HepG2 (cell line): ENCODE data around the gene MAP2K3. TPM values are rescaled to one million over a fixed set of nuclear protein-coding genes. Genes with fewer than 3 reads are reported as not detected.

Source experiments
- CCAR2 ChIP-seq: fragments of 200-400 bp; formaldehyde crosslinking; optimal IDR thresholded peaks from 2 replicates; pipeline ENCODE3; 2018; ENCODE audit warnings: low read depth, mild to moderate bottlenecking, low read length, moderate library complexity
- DNMT3B ChIP-seq: conservative IDR thresholded peaks from 2 replicates; pipeline ENCODE4 v1.6.1; 2016; ENCODE audit warnings: missing biosample characterization, control low read depth
- HOXA3 ChIP-seq: sonication (generic); formaldehyde crosslinking; IDR thresholded peaks from 2 replicates; pipeline ENCODE4 v1.5.0; 2020; ENCODE audit warnings: missing genetic modification reagents
- IRF9 ChIP-seq: sonication (generic); formaldehyde crosslinking; IDR thresholded peaks from 2 replicates; pipeline ENCODE4 v1.8.0; 2022; ENCODE audit warnings: missing genetic modification reagents, mild to moderate bottlenecking, borderline replicate concordance
- KLF9 ChIP-seq: IDR thresholded peaks from 2 replicates; pipeline ENCODE4 v1.6.1; 2016; ENCODE audit warnings: low read depth
- NFE2 ChIP-seq: sonication (generic); formaldehyde crosslinking; IDR thresholded peaks from 2 replicates; pipeline ENCODE4 v1.4.0; 2020; ENCODE audit warnings: missing genetic modification reagents
- POLR2G ChIP-seq: fragments of 200-400 bp; formaldehyde crosslinking; IDR thresholded peaks from 2 replicates; pipeline ENCODE4 v1.6.1; 2018; ENCODE audit warnings: mild to moderate bottlenecking, low read depth, low read length, moderate library complexity
- SIX1 ChIP-seq: sonication (generic); formaldehyde crosslinking; IDR thresholded peaks from 2 replicates; pipeline ENCODE4 v1.4.0; 2020; ENCODE audit warnings: missing genetic modification reagents, borderline replicate concordance
- ZFAT ChIP-seq: sonication (generic); formaldehyde crosslinking; conservative IDR thresholded peaks from 2 replicates; pipeline ENCODE4 v1.8.1; 2023; ENCODE audit warnings: missing genetic modification reagents, inconsistent platforms
- ZNF589 ChIP-seq: sonication (generic); formaldehyde crosslinking; conservative IDR thresholded peaks from 2 replicates; pipeline ENCODE4 v1.8.0; 2022; ENCODE audit warnings: mild to moderate bottlenecking, moderate library complexity, missing genetic modification reagents
- polyA plus RNA-seq, 8 experiments: library from polyadenylated mRNA; depleted of rRNA in 3 of 8; stranded (reverse) in 7 of 8; unstranded in 1 of 8; fragments of >200 nt; fragmentation: Illumina TruSeq in 4 of 8; extraction: Trizol in 4 of 8; gene quantifications; 2 replicates each; pipeline versions ENCODE4 v1.2.1 to v1.2.3, GENCODE V29; 2011 to 2016; ENCODE audit warnings: low read depth in 4 of 8, missing spikeins in 1 of 8, mixed read lengths in 1 of 8; ENCODE audit not compliant: insufficient read depth in 1 of 8
- total RNA-seq, 5 experiments: library from RNA; depleted of rRNA; stranded (reverse); fragments of >200 nt; fragmentation: Illumina TruSeq; extraction: Trizol; gene quantifications; 2 replicates each; pipeline ENCODE4 v1.2.3, GENCODE V29; 2016; ENCODE audit warnings: low read depth in 1 of 5
- TF ChIP-seq, protein P1 (sequence below): sonication (generic); formaldehyde crosslinking; IDR thresholded peaks from 2 replicates; pipeline ENCODE4 v1.5.0; 2020; ENCODE audit warnings: mild to moderate bottlenecking, missing genetic modification reagents
- TF ChIP-seq, protein P2 (sequence below): sonication (generic); formaldehyde crosslinking; IDR thresholded peaks from 2 replicates; pipeline ENCODE4 v1.8.1; 2022; ENCODE audit warnings: mild to moderate bottlenecking, missing genetic modification reagents
- TF ChIP-seq, protein P3 (sequence below): sonication (generic); formaldehyde crosslinking; IDR thresholded peaks from one replicate; pipeline ENCODE4 v1.5.1; 2020; ENCODE audit warnings: mild to moderate bottlenecking, missing genetic modification reagents; ENCODE audit errors: not compliant biosample characterization

The MAP2K3 gene
- total and polyA plus RNA-seq, 2 of the 13 experiments (the other 11 are each of a cell fraction or from before 2014, with no cell fraction given), result 20.5 to 27.4 TPM

DNA sequence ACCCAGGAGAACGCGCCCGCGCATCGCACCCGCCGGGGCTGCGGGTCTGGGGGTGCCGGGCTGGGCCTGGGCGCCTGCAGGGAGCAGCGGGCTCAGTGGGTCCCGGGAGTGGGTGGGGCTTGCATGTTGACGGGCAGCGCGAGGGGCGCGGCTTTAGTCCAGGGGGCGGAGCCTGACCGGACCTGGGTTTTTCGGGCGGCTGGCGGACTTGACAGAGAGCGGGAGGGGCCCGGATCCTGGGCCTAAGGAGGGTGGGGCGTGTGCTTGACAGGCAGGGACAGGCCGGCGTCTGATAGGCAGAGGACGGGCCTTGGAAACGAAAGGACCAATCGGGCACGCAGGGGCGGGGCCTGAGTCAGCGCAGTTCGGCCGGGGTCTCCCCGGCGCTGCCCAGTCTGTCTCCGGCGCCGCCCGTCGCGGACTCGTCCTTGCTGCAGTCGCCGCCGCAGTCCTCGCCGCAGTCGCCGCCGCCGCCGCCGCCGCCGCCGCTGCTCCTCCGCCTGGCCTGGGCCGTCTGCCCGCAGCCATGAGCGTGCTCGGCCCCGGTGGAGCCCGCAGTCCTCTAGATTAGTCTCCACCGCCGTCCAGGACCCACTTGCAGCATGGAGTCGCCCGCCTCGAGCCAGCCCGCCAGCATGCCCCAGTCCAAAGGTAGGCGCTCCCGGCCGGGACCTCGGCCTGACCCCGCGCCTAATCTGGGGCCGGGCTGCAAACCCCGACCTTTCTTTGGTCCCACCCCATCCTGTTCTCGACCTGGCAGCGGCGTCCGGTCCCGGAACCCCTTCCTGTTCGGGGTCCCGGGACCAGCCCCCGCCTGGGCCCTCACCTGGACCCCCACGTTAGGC lies at the start of gene MAP2K3 (continued):
- no peak for TF ChIP-seq ZNF589 (CRISPR knock-in tag)
- TF ChIP-seq KLF9 (CRISPR knock-in tag), result no peak
- TF ChIP-seq IRF9, result peak; percentile 50; the same call in 1 of the 2 replicates
- no peak for TF ChIP-seq NFE2
- TF ChIP-seq, protein P1, sequence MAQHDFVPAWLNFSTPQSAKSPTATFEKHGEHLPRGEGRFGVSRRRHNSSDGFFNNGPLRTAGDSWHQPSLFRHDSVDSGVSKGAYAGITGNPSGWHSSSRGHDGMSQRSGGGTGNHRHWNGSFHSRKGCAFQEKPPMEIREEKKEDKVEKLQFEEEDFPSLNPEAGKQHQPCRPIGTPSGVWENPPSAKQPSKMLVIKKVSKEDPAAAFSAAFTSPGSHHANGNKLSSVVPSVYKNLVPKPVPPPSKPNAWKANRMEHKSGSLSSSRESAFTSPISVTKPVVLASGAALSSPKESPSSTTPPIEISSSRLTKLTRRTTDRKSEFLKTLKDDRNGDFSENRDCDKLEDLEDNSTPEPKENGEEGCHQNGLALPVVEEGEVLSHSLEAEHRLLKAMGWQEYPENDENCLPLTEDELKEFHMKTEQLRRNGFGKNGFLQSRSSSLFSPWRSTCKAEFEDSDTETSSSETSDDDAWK (CRISPR knock-in tag), result no peak
- TF ChIP-seq POLR2G, result peak; percentile 91
- no peak for TF ChIP-seq CCAR2
- TF ChIP-seq, protein P2, sequence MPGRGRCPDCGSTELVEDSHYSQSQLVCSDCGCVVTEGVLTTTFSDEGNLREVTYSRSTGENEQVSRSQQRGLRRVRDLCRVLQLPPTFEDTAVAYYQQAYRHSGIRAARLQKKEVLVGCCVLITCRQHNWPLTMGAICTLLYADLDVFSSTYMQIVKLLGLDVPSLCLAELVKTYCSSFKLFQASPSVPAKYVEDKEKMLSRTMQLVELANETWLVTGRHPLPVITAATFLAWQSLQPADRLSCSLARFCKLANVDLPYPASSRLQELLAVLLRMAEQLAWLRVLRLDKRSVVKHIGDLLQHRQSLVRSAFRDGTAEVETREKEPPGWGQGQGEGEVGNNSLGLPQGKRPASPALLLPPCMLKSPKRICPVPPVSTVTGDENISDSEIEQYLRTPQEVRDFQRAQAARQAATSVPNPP (CRISPR knock-in tag), result no peak
- TF ChIP-seq DNMT3B (CRISPR knock-in tag), result no peak
- no peak for TF ChIP-seq HOXA3 (CRISPR knock-in tag)
- TF ChIP-seq, protein P3, sequence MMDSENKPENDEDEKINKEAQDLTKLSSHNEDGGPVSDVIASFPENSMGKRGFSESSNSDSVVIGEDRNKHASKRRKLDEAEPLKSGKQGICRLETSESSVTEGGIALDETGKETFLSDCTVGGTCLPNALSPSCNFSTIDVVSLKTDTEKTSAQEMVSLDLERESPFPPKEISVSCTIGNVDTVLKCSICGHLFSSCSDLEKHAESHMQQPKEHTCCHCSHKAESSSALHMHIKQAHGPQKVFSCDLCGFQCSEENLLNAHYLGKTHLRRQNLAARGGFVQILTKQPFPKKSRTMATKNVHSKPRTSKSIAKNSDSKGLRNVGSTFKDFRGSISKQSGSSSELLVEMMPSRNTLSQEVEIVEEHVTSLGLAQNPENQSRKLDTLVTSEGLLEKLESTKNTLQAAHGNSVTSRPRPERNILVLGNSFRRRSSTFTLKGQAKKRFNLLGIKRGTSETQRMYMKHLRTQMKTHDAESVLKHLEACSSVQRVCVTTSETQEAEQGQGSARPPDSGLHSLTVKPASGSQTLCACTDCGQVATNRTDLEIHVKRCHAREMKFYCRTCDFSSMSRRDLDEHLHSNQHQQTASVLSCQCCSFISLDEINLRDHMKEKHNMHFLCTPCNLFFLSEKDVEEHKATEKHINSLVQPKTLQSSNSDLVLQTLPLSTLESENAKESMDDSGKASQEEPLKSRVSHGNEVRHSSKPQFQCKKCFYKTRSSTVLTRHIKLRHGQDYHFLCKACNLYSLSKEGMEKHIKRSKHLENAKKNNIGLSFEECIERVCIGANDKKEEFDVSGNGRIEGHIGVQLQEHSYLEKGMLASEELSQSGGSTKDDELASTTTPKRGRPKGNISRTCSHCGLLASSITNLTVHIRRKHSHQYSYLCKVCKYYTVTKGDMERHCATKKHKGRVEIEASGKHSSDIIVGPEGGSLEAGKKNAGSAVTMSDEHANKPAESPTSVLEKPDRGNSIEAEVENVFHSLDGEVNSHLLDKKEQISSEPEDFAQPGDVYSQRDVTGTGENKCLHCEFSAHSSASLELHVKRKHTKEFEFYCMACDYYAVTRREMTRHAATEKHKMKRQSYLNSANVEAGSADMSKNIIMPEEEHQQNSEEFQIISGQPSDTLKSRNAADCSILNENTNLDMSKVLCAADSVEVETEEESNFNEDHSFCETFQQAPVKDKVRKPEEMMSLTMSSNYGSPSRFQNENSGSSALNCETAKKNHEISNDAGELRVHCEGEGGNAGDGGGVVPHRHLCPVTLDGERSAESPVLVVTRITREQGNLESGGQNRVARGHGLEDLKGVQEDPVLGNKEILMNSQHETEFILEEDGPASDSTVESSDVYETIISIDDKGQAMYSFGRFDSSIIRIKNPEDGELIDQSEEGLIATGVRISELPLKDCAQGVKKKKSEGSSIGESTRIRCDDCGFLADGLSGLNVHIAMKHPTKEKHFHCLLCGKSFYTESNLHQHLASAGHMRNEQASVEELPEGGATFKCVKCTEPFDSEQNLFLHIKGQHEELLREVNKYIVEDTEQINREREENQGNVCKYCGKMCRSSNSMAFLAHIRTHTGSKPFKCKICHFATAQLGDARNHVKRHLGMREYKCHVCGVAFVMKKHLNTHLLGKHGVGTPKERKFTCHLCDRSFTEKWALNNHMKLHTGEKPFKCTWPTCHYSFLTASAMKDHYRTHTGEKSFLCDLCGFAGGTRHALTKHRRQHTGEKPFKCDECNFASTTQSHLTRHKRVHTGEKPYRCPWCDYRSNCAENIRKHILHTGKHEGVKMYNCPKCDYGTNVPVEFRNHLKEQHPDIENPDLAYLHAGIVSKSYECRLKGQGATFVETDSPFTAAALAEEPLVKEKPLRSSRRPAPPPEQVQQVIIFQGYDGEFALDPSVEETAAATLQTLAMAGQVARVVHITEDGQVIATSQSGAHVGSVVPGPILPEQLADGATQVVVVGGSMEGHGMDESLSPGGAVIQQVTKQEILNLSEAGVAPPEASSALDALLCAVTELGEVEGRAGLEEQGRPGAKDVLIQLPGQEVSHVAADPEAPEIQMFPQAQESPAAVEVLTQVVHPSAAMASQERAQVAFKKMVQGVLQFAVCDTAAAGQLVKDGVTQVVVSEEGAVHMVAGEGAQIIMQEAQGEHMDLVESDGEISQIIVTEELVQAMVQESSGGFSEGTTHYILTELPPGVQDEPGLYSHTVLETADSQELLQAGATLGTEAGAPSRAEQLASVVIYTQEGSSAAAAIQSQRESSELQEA (CRISPR knock-in tag), result no peak
- TF ChIP-seq SIX1 (CRISPR knock-in tag), result no peak
- TF ChIP-seq ZFAT (CRISPR knock-in tag), result no peak
